HEK293T (cell line): ENCODE results near the gene EFEMP1.

Experiments used
- CTCF ChIA-PET: fragments of 350-600 bp; formaldehyde crosslinking; extraction: SDS; loops from one replicate; lab custom pipeline; 2021; ENCODE audit warnings: antibody characterized with exemption, inconsistent platforms; lab: Yijun Ruan, JAX
- POLR2A ChIA-PET: fragments of 350-600 bp; formaldehyde crosslinking; extraction: SDS; loops from one replicate; lab custom pipeline; 2020; ENCODE audit warnings: antibody characterized with exemption, inconsistent platforms; lab: Yijun Ruan, JAX
- DNase-seq: peaks from one replicate; pipeline ENCODE4 v3.0.0; 2012; ENCODE audit warnings: mixed read lengths; ENCODE audit errors: extremely low spot score
- ARNT ChIP-seq: fragments of 450-650 bp; IDR thresholded peaks from 2 replicates; pipeline ENCODE4 v1.6.1; 2017; ENCODE audit warnings: mild to moderate bottlenecking
- BHLHE40 ChIP-seq: fragments of 450-650 bp; IDR thresholded peaks from 2 replicates; pipeline ENCODE4 v1.6.1; 2016; ENCODE audit warnings: mild to moderate bottlenecking, moderate library complexity, borderline replicate concordance
- CTBP1 ChIP-seq: fragments of 450-650 bp; IDR thresholded peaks from 2 replicates; pipeline ENCODE4 v1.6.1; 2016; ENCODE audit warnings: borderline replicate concordance
- ELF4 ChIP-seq: fragments of 450-650 bp; IDR thresholded peaks from 2 replicates; pipeline ENCODE4 v1.6.1; 2017; ENCODE audit warnings: antibody characterized with exemption
- FOXA1 ChIP-seq: fragments of 450-650 bp; IDR thresholded peaks from 2 replicates; pipeline ENCODE4 v1.6.1; 2016; ENCODE audit warnings: mild to moderate bottlenecking
- FOXK2 ChIP-seq: fragments of 450-650 bp; IDR thresholded peaks from 2 replicates; pipeline ENCODE4 v1.6.1; 2016; ENCODE audit warnings: mild to moderate bottlenecking
- FOXM1 ChIP-seq: fragments of 450-650 bp; IDR thresholded peaks from 2 replicates; pipeline ENCODE4 v1.6.1; 2017; ENCODE audit warnings: mild to moderate bottlenecking, borderline replicate concordance
- HDGF ChIP-seq: fragments of 450-650 bp; IDR thresholded peaks from 2 replicates; pipeline ENCODE4 v1.6.1; 2017; ENCODE audit warnings: antibody characterized with exemption, borderline replicate concordance
- L3MBTL2 ChIP-seq: fragments of 450-650 bp; conservative IDR thresholded peaks from 2 replicates; pipeline ENCODE4 v1.6.1; 2016; ENCODE audit warnings: mild to moderate bottlenecking
- LEF1 ChIP-seq: fragments of 450-650 bp; IDR thresholded peaks from 2 replicates; pipeline ENCODE4 v1.6.1; 2017; ENCODE audit warnings: mild to moderate bottlenecking, borderline replicate concordance
- NFRKB ChIP-seq: fragments of 450-650 bp; IDR thresholded peaks from 2 replicates; pipeline ENCODE4 v1.6.1; 2016; ENCODE audit warnings: mild to moderate bottlenecking, moderate library complexity
- SP1 ChIP-seq: fragments of 450-650 bp; IDR thresholded peaks from 2 replicates; pipeline ENCODE4 v1.6.1; 2017
- SUZ12 ChIP-seq: fragments of 450-650 bp; IDR thresholded peaks from 2 replicates; pipeline ENCODE4 v1.6.1; 2016; ENCODE audit warnings: mild to moderate bottlenecking
- TARDBP ChIP-seq: fragments of 450-650 bp; IDR thresholded peaks from 2 replicates; pipeline ENCODE4 v1.6.1; 2016
- ZNF384 ChIP-seq: fragments of 450-650 bp; IDR thresholded peaks from 2 replicates; pipeline ENCODE4 v1.6.1; 2016
- TF ChIP-seq, protein P1 (sequence below): fragments of 450-650 bp; IDR thresholded peaks from 2 replicates; pipeline ENCODE4 v1.6.1; 2016

The EFEMP1 gene

DNA sequence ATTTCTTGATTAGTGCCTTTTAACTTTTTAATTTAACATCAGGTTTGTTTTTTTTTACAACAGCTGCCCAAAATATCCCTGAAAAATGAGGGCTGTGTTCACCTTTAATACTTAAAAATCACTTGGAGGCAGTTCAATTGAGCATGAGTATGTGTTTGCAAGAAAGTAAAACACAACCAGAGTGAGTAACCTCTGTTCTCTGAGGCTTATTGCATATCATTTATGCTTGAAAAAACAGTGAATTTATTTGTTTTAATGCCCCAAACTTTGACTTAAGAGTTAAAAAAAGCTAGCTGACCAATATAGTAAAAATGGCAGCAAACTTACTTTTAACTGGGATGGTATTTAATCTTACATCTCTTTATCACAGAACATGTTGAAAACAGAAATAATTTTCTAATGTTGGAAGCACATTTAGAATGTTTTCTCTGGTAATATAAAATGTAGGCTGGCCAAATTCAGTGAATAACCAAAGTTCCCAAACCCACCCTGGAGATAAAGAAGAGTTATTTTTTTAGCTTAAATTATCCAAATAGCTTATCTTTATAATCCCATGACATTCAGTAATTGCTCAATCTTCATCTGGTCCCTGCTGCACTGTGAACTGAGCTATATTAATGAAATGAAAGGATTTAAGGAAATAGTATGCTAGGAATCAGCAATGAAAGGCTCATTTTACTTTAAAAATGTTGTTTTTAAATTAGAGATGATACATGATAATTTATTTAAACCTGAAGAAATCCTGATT, 24.8 kb upstream of the EFEMP1 start:
- ChIA-PET CTCF (no interaction called here), POLR2A (interaction anchor here (1.2 kb wide), 1 partner anchor 25 kb away, joined by 4 read pairs; the partner anchor contains the start of gene EFEMP1)
- DNase-seq, result no peak
- TF ChIP-seq FOXM1 (no peak), SP1 (no peak), SUZ12 (no peak)

DNA sequence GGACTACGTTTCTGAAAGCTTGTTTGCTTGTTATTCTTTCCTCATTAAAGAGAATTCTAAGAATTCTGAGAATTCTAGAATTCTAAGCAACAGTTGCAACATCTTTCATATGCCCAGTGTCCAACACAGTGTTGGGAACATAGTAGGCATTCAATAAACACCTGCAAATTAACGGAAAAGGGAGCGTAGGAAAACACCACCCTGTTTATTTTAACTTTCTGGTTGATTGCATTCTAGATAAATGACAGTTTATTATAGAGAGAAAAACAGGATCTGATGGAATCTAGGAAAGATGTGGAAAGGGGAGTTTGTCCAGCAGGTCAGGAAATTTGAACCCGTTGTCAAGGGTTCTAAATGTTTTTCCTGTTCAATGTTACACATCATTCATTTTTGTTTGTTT, 24.2 kb upstream of the EFEMP1 start:
- TF ChIP-seq TARDBP (no peak), L3MBTL2 (no peak), FOXA1 (no peak), ARNT (no peak), FOXK2 (no peak), FOXM1 (no peak), ZNF384 (no peak), CTBP1 (no peak), LEF1 (no peak), BHLHE40 (no peak), HDGF (no peak), SUZ12 (no peak), NFRKB (no peak), ELF4 (no peak), SP1 (no peak)
- TF ChIP-seq, protein P1, sequence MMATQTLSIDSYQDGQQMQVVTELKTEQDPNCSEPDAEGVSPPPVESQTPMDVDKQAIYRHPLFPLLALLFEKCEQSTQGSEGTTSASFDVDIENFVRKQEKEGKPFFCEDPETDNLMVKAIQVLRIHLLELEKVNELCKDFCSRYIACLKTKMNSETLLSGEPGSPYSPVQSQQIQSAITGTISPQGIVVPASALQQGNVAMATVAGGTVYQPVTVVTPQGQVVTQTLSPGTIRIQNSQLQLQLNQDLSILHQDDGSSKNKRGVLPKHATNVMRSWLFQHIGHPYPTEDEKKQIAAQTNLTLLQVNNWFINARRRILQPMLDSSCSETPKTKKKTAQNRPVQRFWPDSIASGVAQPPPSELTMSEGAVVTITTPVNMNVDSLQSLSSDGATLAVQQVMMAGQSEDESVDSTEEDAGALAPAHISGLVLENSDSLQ, result no peak
- ChIA-PET POLR2A (interaction anchor here (1.2 kb wide), 1 partner anchor 24 kb away, joined by 4 read pairs; the partner anchor contains the start of gene EFEMP1), CTCF (no interaction called here)
- no peak for DNase-seq

DNA sequence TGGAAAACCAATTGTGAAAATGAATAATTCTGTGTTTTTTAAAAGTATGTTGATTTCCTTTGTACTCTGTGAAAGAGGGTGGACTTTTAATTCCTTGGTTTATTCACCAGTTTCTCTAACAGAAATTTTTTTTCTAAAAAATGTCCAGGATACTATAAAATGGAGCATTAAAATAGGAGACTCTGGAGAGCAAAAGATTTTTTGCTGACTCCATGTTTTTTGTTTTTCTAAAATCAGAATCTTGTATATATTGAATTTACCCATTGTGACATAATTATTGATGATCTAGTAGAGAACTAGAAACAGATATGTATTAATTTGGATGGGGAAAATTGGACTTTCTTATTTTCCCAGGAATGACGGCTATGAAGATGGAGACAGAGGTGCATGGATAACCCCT, 23.2 kb upstream of the EFEMP1 start:
- POLR2A ChIA-PET, result no interaction called here
- CTCF ChIA-PET, result no interaction called here
- TF ChIP-seq SUZ12 (no peak), FOXK2 (no peak), L3MBTL2 (no peak), SP1 (no peak), CTBP1 (no peak), TARDBP (no peak), NFRKB (no peak)
- no peak for DNase-seq

DNA sequence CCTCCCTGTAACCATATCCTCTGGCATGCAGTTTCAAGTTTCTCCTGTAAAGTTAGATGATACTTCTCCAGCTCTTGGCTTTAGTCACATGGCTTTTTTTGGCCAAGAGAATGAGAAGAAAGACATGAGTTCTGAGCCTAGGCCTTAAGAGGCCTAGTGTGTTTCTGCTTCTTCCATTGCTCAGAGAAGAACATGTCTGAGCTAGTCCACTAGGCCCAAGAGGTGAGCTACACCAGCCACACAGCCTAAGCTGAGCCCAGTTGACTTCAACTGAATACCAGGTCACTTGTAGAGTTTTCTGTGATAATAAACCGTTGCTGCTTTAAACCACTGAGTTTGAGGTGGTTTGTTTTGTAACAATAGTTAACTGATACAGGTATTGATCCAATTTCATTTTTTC, 19.9 kb upstream of the EFEMP1 start:
- TF ChIP-seq FOXM1 (no peak), FOXK2 (no peak), ELF4 (no peak), LEF1 (no peak), ARNT (no peak), SP1 (no peak), NFRKB (no peak), L3MBTL2 (no peak), CTBP1 (no peak), FOXA1 (no peak), BHLHE40 (no peak), ZNF384 (no peak), TARDBP (no peak), HDGF (no peak), SUZ12 (no peak)
- TF ChIP-seq, protein P1, result no peak
- ChIA-PET CTCF (no interaction called here), POLR2A (no interaction called here)
- DNase-seq, result no peak

DNA sequence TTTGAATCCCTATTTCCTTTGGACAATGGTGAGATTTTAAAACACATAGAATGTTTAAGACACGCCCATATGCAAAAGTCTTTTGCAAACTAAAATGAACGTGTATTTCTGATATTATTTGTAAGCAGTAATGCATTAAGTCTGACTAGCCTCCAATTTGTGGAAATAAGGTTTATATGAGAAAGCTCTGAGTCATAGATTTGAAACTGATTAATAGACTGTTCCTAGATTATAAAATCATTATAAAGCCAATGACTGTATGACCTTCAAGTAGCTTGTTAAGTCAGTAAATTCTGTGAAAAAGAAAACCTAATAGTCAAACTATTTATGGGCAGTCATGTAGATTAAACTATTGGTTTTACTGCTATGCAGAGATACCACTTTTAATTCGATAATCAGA, 12.8 kb upstream of the EFEMP1 start:
- TF ChIP-seq FOXA1, result no peak
- no peak for TF ChIP-seq ELF4
- TF ChIP-seq SP1, result no peak
- no peak for TF ChIP-seq CTBP1
- TF ChIP-seq, protein P1, result no peak
- TF ChIP-seq SUZ12, result no peak
- no peak for TF ChIP-seq L3MBTL2
- no peak for TF ChIP-seq ZNF384
- no peak for TF ChIP-seq LEF1
- DNase-seq, result no peak
- ChIA-PET POLR2A (no interaction called here), CTCF (no interaction called here)

DNA sequence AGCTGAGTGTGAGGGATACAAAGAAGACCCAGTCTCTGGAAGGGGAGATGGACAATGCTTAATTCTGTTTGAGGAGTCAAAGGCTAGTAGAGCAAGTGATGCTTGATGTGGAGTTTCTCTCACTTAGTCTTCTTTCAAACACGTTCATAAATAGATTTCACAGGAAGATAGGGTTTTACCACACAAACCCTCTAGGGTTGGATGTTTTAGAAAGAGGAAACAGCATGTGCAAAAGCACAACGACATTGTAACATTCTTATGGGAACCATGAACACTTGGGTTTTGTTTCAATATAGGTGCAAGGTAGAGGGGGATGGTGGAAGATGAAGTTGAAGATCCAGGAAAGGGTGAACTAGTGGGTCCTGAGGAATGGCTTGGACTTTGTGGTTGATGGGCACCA, 10.8 kb upstream of the EFEMP1 start:
- no peak for DNase-seq
- ChIA-PET CTCF (no interaction called here), POLR2A (no interaction called here)
- TF ChIP-seq, protein P1, result no peak
- TF ChIP-seq SUZ12, result no peak
- TF ChIP-seq NFRKB, result no peak
- no peak for TF ChIP-seq HDGF
- no peak for TF ChIP-seq ELF4
- TF ChIP-seq FOXA1, result no peak
- TF ChIP-seq ARNT, result no peak
- no peak for TF ChIP-seq BHLHE40
- no peak for TF ChIP-seq ZNF384
- TF ChIP-seq CTBP1, result no peak
- TF ChIP-seq SP1, result no peak
- TF ChIP-seq FOXK2, result no peak
- no peak for TF ChIP-seq TARDBP
- no peak for TF ChIP-seq LEF1
